GM18909 (cell line): ENCODE measurements around the gene NPSR1.
"Not testable (repeated sequence)": the region's sequence is repeated elsewhere in the genome, so short reads cannot be mapped to it uniquely, and the experiment has no call there.

ENCODE experiments used
- ATAC-seq: cut with Tn5 transposase; IDR thresholded peaks from one replicate; pipeline ENCODE4 v1.9.1; 2021; ENCODE audit warnings: mild to moderate bottlenecking; ENCODE audit not compliant: unreplicated experiment, poor library complexity

The NPSR1 gene, protein sequence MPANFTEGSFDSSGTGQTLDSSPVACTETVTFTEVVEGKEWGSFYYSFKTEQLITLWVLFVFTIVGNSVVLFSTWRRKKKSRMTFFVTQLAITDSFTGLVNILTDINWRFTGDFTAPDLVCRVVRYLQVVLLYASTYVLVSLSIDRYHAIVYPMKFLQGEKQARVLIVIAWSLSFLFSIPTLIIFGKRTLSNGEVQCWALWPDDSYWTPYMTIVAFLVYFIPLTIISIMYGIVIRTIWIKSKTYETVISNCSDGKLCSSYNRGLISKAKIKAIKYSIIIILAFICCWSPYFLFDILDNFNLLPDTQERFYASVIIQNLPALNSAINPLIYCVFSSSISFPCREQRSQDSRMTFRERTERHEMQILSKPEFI

DNA sequence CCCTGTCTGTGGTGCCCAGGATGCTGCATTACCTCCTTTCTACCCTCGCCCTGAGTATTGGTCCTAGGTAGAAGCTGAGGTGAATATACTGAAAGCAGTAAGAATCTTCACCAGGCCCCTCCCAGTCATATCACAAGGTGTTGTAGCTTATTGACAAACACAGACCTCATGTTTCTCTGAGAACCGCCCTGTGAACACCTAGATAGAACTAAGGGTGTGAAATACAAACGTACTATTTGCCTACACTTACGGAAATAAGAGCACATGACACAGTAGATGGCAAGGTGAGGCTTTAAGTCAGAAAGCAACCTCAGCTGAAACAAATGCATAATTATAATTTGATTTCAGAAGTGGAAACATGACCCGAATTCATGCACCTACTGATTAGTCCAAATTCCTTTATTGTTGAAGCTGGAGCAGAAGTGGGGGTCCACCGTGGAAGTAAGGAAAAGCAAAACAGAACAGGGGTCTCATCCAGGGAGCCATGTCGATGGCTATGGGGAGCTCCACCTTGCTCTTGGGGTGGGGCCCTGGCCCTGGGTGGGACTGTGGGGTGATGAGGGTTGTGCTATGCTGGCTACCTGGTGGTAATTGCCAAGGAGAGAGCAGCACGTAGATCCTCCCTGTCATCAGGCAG, at the start of gene NPSR1:
NPSR1 (plus strand) TSS at position 587 of the 637 bp plus-strand sequence. CDS start 195 bp downstream, outside the sequence.
- no peak for ATAC-seq

DNA sequence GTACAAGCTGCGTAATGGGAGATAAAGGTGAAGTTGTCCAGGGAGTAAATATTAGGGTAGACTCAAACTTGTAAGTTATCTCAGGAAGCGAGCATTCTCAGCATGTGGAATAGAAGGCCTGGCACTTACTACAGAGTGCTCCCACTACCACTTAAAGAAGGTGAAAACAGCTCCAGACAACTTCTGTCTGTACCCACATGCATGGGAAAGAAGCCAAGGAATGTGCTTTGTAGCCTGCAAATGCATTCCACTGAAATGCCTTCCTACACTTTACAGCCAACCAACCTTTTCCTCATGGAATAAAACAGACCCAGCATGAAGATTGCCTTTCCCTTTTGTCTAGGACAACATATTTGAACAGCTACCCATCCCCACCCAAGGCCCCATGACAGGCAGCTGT, 45.4 kb upstream of the NPSR1 start:
- ATAC-seq = no peak

DNA sequence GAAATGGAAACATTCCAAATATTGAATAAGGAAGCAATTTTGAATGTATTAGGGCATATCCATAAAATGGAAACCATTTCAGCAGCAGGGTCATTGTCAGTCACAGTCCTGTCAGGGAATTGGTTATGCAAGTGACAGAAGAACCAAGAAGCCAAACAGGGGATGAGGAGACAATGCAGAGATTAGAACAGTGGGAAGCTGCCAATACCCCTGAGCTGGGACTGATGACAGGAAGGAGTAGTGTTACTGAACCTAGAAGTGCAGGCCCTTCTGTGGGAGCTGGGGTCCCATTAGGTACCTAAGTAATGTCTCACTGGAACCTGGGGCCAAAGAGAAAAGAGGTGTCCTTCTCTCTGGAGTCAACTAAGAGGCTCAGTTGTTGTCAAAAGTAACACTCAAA, 37.6 kb upstream of the NPSR1 start:
- ATAC-seq = no peak

DNA sequence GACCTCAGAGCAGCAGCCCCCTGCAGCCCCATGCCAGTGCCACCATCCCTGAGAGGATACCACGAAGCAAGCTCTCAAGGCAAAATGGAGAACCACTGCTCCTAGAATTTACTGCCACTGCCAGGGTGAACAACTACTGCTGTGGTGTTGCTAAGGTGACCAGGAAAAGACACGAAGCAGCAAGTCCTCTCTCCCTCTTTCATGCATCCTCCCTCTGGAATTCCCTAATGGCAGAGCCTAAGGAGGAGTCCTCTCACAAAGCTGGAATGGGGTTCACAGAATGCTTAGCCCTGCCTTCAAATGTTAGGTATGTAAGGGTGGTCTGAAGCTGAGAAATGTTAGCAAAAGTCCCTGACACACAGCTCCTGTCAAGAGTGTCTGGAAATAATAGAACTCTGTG, 35.8 kb upstream of the NPSR1 start:
- ATAC-seq = no peak

DNA sequence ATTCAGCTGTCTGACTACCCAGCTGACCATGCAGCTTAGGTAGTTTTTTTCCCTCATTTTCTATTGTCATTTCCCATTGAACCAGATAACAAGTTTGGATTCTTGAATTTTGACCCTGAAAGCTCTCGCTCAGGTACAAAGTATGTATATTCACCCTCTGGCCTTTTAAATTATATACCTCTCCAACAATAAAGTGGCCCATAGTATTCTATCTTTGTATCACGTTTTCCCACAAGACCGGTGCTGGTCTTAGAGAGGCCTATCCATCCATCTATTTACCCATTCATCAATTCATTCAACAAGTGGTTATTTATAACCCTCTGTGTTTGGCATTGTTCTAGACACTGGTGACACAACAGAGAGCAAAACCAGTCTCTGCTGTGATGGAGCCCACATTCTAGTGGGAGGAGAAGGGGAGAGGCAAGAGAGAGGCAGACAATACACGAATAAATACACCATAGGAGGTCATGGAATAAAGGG, 35.2 kb upstream of the NPSR1 start:
- no peak for ATAC-seq

DNA sequence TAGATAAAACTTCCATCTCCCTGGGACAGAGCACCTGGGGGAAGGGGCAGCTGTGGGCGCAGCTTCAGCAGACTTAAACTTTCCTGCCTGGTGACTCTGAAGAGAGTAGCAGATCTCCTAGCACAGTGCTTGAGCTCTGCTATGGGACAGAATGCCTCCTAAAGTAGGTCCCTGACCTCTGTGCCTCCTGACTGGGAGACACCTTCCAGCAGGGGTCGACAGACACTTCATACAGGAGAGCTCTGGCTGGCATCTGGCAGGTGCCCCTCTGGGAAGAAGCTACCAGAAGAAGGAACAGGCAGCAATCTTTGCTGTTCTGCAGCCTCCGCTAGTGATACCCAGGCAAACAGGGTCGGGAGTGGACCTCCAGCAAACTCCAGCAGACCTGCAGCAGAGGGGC, 29.4 kb upstream of the NPSR1 start:
- ATAC-seq = not testable (repeated sequence)

DNA sequence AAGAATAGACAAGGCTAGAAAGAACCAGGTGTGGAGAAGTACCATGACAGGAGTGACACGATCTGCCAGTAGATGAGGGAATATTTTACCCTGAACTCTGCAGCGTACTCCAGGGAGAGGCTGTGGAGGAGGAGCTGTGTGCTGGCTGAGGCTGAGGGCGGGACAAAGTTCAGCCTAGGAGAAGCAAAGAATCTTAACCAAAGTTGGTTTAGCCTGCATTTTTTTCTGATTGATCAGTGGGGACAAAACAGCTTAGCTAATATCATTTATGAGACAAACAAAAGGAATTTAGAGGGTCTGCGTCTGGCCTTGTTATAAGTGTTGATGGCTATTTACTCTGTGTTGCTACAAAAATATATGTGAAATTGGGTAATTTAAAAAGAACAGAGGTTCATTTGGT, 5.2 kb upstream of the NPSR1 start:
- ATAC-seq = no peak

DNA sequence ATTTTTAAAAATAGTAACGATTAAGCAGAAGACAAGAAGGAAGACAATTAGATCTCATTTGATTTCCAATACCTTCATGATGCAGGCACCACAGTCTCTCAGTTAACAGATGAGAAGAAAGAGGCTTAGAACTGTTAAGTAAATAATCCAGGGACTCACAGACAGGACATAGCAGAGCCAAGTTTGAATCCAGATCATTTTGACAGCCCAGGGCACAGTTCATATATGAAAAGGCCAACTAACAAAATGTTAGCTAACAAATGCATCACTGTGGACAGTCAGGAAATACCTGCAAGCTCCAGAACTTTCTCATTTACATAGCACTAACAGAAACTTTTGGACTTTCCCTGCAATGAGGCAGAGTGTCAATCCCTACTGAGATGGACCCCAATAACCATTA, 4.2 kb upstream of the NPSR1 start:
- no peak for ATAC-seq

DNA sequence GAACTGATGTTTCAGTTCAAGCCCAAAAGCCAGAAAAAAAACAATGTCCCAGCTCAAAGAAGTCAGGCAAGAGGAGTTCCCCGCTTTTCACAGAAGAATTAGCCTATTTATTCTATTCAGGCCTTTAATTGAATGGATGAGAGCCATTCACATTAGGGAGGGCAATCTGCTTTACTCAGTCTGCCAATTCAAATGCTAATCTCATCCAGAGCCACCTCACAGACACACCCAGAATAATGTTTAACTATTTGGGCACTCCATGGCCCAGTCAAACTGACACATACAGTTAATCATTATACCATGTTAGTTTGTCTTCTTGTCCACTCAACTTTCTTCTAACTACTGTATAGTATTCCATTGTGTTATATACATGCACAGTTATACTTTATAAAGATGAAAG, 2.6 kb upstream of the NPSR1 start:
- ATAC-seq = peak; percentile 55

DNA sequence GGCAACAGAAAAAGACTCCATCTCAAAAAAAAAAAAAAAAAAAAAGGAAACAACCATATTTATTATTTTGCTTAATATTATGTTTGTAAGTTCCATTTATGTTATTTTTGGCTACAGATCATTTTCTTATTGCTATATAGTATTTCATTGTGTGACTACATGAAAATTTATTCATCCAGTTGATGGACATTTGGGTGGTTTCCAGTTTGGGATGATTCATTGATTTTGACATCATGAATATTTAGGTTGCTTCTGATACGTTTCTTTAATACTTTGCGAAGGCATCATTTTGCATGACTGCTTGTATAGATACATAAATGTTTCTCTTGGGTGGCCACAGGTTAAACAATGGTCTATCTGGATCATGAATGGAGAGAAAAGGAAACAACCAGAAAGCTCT, 2.0 kb upstream of the NPSR1 start:
- no peak for ATAC-seq

DNA sequence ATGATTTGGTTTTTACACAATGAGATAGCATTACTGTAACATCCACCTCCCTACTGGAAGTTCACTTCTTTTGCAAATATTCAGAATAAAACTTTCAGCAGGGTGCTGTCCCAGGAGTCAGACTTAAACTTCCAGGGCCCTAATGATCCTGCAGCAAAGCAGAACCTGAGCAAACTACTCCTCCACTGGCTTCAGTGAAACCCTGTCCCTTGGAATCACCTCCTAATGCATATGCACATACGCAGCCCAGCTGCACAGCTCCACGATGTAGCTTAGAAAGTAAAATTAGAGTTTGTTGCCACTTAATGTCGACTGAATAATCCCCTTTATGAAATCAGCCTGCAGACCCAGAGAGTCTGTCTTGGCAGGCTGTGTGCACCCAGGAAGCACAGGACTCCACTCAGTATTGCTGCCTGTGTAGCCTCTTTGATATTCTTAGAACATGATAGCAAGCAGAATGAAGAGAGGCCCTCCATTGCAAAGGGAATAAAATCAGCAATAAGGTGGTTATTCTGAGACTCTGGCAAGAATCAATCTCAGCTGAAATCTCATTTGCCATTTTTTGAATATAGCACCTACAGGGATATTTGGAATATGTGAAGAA, 1.6 kb downstream of the NPSR1 start:
- no peak for ATAC-seq

DNA sequence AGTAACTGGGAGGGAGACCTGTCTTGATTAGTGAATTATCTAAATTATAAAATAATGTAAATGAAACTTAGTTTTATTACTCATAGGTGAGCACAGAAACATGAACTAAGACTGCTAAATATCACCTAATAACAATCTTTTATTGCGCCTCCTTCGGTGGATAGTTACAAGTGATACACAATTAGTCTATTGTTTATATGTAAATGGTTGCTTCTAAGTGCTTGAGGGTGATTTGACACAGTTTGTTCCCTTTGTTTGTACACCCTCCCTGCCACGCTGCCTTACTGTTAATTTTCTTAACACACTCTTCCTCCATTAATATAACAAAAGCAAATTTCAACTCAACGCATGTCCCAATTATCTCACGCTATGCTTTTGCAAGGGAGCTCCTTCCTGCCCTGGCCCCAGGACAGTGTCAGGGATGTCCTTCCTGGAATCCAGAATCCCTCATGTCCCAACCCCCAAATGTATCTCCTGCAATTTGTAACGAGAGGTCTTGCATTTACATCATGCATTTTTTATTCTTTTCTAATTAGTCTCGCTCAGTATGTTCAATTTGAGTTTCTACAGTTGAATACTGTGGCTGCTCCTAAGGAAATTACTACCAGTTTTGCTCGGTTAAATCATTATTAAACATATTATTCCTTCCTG, 4.2 kb downstream of the NPSR1 start:
- no peak for ATAC-seq

DNA sequence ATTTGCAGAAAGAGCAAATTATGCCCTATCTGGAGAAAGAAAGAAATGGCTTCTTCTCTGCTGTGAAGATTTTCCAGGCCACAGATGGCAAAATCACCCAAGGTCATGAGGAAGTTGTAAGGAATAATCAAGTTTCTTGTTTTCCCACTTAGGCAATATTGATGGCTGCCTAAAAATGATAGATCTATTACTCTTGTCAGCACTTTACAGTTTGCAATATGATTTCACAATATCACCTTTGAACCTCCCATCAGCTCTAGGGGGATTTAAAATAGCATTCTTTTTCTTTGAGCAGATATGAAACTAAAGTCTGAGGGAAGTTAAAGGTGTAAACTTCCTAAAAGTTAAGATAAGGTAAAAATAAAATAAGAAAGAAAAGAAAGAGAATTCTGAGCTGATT, 6.7 kb downstream of the NPSR1 start:
- no peak for ATAC-seq

DNA sequence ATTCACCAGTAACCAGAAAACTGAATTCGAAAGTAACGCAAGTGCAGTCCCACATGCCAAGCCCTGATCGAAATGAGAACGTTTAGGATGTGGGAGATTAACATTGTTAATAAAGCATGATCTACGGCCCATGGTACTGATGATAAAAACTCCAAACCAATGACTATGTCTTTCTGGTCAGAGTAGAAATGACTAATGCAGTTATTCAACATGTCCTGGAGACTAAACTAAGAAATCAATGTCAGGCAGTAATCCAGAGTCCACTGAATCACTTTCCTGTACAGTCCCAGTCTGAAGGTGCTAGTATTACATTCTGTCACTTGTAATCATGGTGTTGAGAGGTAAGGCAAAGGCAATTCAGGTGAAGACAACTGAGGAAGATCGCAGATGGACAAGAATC, 14.4 kb downstream of the NPSR1 start:
- ATAC-seq = no peak

DNA sequence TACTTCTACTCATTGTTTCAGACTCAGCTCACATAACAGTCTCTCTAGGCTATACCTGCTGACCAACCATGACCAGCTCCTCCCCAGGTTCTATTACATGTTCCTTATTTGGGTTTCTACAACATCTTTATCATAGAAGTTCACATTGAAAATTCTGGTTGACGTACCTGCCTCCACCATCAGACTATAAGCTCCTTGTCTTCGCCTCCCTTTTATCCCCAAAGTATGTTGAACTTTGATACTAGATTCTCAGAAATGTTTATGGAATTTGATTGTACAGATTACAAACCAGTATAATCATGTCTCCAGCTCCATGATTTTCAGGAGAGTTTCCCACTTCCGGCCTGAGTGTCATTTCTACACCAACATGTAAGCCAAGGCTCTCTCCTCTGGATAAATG, 15.0 kb downstream of the NPSR1 start:
- no peak for ATAC-seq

DNA sequence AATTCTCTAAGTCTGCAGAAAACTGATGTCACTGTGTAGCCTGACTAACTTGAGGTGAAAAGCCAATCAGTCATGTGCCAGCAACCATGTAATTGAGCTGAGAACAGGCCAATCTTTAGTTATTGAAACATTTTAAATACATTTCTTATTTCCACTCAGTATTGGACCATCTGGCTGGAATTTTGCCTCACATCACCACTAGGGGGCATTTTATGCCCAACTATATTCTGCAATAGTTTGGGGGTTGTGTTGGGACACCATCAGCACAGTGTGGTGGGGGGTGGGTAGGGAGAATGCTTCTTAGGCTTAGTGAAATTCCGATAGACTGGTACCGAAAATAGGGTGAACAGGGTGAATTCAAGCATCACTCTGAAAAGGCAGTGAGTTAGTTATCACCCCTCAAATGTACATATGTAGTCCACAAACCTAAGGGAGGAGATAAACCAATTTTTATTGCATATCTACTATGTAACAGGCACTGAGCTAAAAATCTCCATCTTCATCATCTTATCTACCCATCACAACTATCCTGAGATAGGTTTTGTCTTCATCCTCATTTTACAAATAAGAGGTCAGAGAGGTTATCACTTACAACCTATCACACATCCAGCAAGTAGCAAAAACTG, 17.8 kb downstream of the NPSR1 start:
- peak; percentile 79 for ATAC-seq

DNA sequence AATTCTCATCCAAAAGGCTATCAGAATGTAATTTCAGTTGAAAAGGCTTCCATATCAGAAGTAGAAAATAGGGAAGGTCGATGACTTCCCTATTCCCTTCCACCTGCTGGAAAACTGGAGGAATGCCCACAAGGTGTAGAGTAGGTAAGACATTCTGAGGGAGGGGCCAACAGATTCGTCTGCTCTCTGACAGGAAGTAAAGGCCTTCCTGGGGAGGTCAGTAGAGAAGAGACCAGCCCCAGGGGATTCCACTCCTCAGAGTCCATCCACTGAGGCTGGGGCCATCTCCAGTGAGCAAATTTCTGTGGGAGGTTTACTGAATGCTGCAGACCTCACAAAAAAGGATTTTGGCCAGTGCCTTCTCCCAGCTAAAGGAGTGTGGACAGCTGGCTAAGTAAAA, 19.5 kb downstream of the NPSR1 start:
- ATAC-seq = no peak

DNA sequence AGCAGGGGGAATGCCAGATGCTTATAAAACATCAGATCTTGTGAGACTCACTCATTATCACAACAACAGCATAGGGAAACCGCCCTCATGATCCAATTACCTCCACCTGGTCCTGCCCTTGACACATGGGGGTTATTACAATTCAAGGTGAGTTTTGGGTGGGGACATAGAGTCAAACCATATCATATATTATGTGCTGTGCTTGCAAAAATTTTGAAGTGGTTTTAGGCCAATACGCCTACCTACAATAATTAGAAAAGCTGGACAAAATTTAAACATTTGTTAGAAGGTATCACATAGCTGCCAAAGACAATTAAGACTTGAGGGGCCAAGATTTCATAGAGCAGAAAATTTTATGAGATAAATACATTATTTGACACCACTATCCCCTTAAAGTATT, 29.5 kb downstream of the NPSR1 start:
- ATAC-seq = no peak

DNA sequence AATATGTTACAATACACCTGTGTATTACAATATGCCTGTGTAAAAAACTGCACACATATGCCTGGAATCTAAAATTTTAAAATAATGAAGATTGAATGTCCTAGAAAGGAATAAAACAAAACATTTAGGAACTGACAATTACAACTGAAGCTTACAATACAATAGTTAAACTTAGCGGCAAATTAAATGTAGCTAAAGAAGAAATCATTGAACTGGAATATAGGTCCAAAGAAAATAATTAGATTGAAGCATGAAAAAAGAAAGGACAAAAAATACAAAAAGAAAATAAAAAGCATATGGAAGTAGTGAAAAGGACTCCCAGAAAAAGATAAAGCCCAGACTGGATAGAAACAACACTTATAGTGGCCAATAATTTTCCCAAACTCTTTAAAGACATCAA, 38.4 kb downstream of the NPSR1 start:
- no peak for ATAC-seq

DNA sequence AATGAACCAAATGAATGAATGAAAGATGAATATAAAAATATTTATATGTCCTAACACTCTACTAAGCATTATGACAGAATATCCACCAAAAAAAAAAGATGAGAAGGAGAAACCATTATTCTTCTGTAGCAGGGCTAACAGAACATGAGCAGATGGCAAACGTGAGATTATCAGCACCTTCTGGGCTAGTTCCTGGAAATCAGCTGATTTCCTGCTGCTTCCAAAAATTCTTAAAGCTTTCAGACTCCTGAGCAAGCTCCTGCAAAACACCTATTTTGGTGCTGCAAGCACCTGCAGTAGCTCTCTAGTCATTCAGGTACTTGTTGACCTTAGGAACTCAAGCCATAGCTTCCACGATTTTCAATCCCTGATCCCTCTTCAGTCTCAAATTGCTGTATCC, 51.8 kb downstream of the NPSR1 start:
- ATAC-seq = no peak

DNA sequence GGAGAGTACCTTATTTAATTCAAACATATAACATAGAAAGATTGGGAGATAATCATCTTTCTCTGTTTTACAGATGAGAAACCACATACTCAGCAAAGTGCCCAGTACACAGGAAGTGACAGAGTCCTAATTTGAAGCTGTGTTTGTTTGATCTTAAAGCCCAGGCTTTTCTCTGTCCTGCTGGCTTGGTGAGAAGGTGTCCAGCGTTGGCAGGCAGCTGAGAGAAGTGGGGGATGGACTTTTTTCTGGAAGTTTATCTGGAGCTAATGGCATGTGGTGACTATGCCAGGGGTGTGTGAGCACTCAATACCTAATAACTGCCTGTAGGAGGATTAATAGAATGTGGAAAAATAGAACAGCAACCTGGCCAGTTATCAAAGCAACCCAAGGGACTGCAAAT, 60.8 kb downstream of the NPSR1 start:
- peak; percentile 73 for ATAC-seq
